Activated B cell treated with CpG ODN at 0.5 μM for 24 hours (primary cell): ENCODE measurements around the gene XRCC4. TPM values are rescaled to one million over a fixed set of nuclear protein-coding genes. Genes with fewer than 3 reads are reported as not detected.

Experiments
- ATAC-seq: fragments of 200-7000 bp; cut with Tn5 transposase; one replicate; pipeline ENCODE4 v1.10.0; 2021; ENCODE audit warnings: low read depth, mild to moderate bottlenecking, moderate library complexity
- CTCF ChIA-PET: fragments of 350-600 bp; sonication (Branson Sonifier 250); formaldehyde crosslinking; loops from one replicate; lab custom pipeline; 2021; ENCODE audit warnings: antibody characterized with exemption; lab: Charles Lee
- POLR2A ChIA-PET: fragments of 350-600 bp; sonication (Branson Sonifier 250); formaldehyde crosslinking; loops from one replicate; lab custom pipeline; 2021; ENCODE audit warnings: antibody characterized with exemption; lab: Charles Lee
- DNase-seq: peaks from one replicate; pipeline ENCODE4 v3.0.0; 2022
- H3K27ac Mint-ChIP-seq: one replicate; pipeline ENCODE4 v1.8.0; 2020; ENCODE audit warnings: mixed read lengths
- H3K27me3 Mint-ChIP-seq: one replicate; pipeline ENCODE4 v1.8.0; 2021; ENCODE audit warnings: mixed read lengths
- H3K36me3 Mint-ChIP-seq: one replicate; pipeline ENCODE4 v1.8.0; 2021; ENCODE audit warnings: low read depth, mixed read lengths
- H3K4me1 Mint-ChIP-seq: one replicate; pipeline ENCODE4 v1.8.0; 2021; ENCODE audit warnings: mixed read lengths
- H3K4me3 Mint-ChIP-seq: one replicate; pipeline ENCODE4 v1.8.0; 2020; ENCODE audit warnings: mild to moderate bottlenecking, mixed read lengths
- H3K9me3 Mint-ChIP-seq: one replicate; pipeline ENCODE4 v1.8.0; 2020; ENCODE audit warnings: mixed read lengths
- CTCF ChIP-seq: fragments of 200-600 bp; IDR thresholded peaks from one replicate; pipeline ENCODE4 v1.8.0; 2022; ENCODE audit warnings: antibody characterized with exemption, mild to moderate bottlenecking
- intact Hi-C: fragments of 100-400 bp; cut with micrococcal nuclease; formaldehyde crosslinking; loops from one replicate; pipeline ENCODE4 v1.15.1; 2024
- total RNA-seq: library from RNA; stranded (reverse); gene quantifications from 2 replicates; pipeline ENCODE4 v1.2.3, GENCODE V29; 2022

XRCC4 gene
- total RNA-seq, 1 donor from 2014 or later, result 8.5 TPM

- H3K27me3 Mint-ChIP-seq, result no peaks in the 10 kb centered on the region
These were observed 311.3 kb downstream of the XRCC4 start for GRCh38 chr5:83388608-83389007.

DNA sequence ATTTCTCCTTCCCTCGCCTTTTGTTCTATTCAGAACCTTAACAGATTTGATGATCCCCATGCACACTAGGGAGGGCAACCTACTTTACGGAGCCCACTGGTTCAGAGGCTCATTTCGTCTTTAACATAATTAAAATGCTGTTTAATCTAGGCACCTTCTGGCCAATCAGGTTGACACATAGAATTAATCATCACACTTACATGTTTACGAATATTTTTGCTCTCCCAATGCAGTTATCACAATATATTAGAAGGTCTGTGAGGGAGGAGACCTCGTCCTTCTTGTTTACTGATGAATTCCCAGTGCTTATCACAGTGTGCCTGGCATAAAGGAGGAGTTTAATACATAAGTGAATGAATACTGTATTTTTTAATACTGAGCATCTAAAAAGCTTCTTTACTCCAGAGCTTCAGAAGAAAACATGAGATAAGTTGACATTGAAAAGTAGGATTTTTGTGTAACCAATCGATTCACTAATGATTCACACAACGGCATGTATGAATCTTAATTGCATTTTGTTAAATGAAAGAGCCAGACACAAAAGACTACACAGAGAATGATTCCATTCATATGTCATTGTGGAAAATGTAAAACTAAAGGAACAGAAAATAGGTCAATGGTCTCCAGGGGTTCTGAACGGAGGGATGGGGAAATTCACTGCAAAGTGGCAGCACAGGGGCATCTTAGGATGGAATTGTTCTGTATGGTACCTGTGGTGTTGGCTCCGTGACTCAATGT lies 315.6 kb downstream of the XRCC4 start:
- no peak for TF ChIP-seq CTCF
- H3K27me3 Mint-ChIP-seq, result no peaks in the 10 kb centered on the region
- ATAC-seq (no peak), DNase-seq (no peak)
- H3K4me3 Mint-ChIP-seq, result no peak overlapping the region
- H3K4me1 Mint-ChIP-seq, result no peaks in the 10 kb centered on the region
- H3K36me3 Mint-ChIP-seq, result no peaks in the 10 kb centered on the region
- ChIA-PET CTCF (no interaction called here), POLR2A (no interaction called here)
- no peak overlapping the region for H3K27ac Mint-ChIP-seq
- intact Hi-C loops, result no loop called here
- H3K9me3 Mint-ChIP-seq, result no peaks in the 10 kb centered on the region

More at GRCh38 chr5:83388608-83389007, 311.3 kb downstream of the XRCC4 start:
- intact Hi-C loops, result no loop called here
- H3K36me3 Mint-ChIP-seq, result no peaks in the 10 kb centered on the region
- no peaks in the 10 kb centered on the region for H3K4me1 Mint-ChIP-seq
- POLR2A ChIA-PET, result no interaction called here
- H3K9me3 Mint-ChIP-seq, result no peaks in the 10 kb centered on the region
- ATAC-seq, result no peak
- TF ChIP-seq CTCF, result no peak
- CTCF ChIA-PET, result no interaction called here
- no peak overlapping the region for H3K27ac Mint-ChIP-seq
- no peak for DNase-seq
- H3K4me3 Mint-ChIP-seq, result no peak overlapping the region

GRCh38 chr5:83393504-83393866 lies 316.1 kb downstream of the XRCC4 start:
- ATAC-seq (no peak), DNase-seq (no peak)
- H3K27ac Mint-ChIP-seq, result no peak overlapping the region
- H3K4me1 Mint-ChIP-seq, result no peaks in the 10 kb centered on the region
- CTCF ChIA-PET, result no interaction called here
- no peaks in the 10 kb centered on the region for H3K27me3 Mint-ChIP-seq
- no peaks in the 10 kb centered on the region for H3K9me3 Mint-ChIP-seq
- no peak for TF ChIP-seq CTCF
- intact Hi-C loops, result no loop called here
- POLR2A ChIA-PET, result no interaction called here
- no peak overlapping the region for H3K4me3 Mint-ChIP-seq
- no peaks in the 10 kb centered on the region for H3K36me3 Mint-ChIP-seq

DNA sequence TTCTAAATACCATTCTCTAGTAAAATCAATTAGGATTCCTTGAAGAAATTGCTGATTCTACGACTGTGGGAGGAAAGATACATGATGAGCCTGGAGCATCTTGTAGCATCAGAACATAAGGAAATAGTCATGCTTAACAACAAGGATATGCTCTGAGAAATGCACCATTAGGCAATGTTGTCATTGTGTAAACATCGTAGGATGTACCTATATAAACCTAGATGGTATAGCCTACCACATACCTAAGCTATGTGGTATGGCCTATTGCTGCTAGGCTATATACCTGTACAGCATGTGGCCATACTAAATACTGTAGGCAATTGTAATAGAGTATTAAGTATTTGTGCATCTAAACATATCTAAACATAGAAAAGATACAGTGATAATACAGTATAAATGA lies 316.8 kb downstream of the XRCC4 start:
- Mint-ChIP-seq H3K36me3 (no peaks in the 10 kb centered on the region), H3K4me3 (no peak overlapping the region), H3K9me3 (no peaks in the 10 kb centered on the region), H3K27ac (no peak overlapping the region), H3K4me1 (no peaks in the 10 kb centered on the region), H3K27me3 (no peaks in the 10 kb centered on the region)
- intact Hi-C loops, result no loop called here
- CTCF ChIA-PET, result no interaction called here
- TF ChIP-seq CTCF, result no peak
- ATAC-seq (no peak), DNase-seq (no peak)
- POLR2A ChIA-PET, result no interaction called here

DNA sequence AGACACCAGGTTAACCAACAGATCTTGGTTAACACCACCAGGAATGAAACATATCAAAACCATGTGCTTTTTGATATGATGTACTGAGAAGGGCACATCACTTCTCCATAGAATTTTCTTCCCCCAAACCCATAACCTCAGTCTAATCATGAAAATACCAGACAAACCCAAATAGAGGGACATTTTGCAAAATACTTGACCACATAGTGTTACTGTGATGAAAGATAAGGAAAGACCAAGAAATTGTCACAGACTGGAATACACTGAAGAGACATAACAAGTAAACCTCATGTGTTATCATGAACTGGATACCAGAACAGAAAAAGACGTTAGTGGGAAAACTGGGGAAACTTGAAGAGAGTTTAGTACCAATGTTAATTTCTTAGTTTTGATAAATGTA lies 319.3 kb downstream of the XRCC4 start:
- intact Hi-C loops, result no loop called here
- ChIA-PET CTCF (no interaction called here), POLR2A (no interaction called here)
- ATAC-seq (no peak), DNase-seq (no peak)
- Mint-ChIP-seq H3K27ac (no peak overlapping the region), H3K27me3 (no peaks in the 10 kb centered on the region), H3K9me3 (no peaks in the 10 kb centered on the region), H3K36me3 (no peaks in the 10 kb centered on the region), H3K4me1 (no peaks in the 10 kb centered on the region), H3K4me3 (no peak overlapping the region)
- TF ChIP-seq CTCF, result no peak
